GM23338 (cell line): ENCODE data around the gene EXOC6B.
A peak's percentile ranks its signal among the peaks of the same experiment; 100 is the strongest.

Experiments used
- CREB1 ChIP-seq: fragments of 250-450 bp; sonication (Bioruptor Pico); IDR thresholded peaks from 2 replicates; pipeline ENCODE4 v1.5.0; 2020; ENCODE audit warnings: low read depth, mild to moderate bottlenecking, moderate library complexity
- EZH2 ChIP-seq: fragments of 200-600 bp; sonication (generic); IDR thresholded peaks from one replicate; pipeline ENCODE4 v1.8.0; 2017; ENCODE audit warnings: antibody characterized with exemption, mild to moderate bottlenecking, low read depth; ENCODE audit not compliant: unreplicated experiment
- EZH2phosphoT487 ChIP-seq: fragments of 200-600 bp; sonication (generic); IDR thresholded peaks from one replicate; pipeline ENCODE4 v1.8.1; 2018; ENCODE audit warnings: antibody characterized with exemption; ENCODE audit not compliant: unreplicated experiment
- JUNB ChIP-seq: IDR thresholded peaks from one replicate; pipeline ENCODE4 v1.6.1; 2016; ENCODE audit warnings: antibody characterized with exemption; ENCODE audit not compliant: unreplicated experiment
- NANOG ChIP-seq: IDR thresholded peaks from 2 replicates; pipeline ENCODE4 v1.6.1; 2016; ENCODE audit warnings: antibody characterized with exemption, borderline replicate concordance
- POLR2AphosphoS5 ChIP-seq: IDR thresholded peaks from 2 replicates; pipeline ENCODE4 v1.6.1; 2016; ENCODE audit warnings: antibody characterized with exemption, low read depth
- STAT1 ChIP-seq: IDR thresholded peaks from one replicate; pipeline ENCODE4 v1.6.1; 2016; ENCODE audit warnings: antibody characterized with exemption; ENCODE audit not compliant: unreplicated experiment
- ZNF114 ChIP-seq: fragments of 250-450 bp; sonication (Bioruptor Pico); IDR thresholded peaks from 2 replicates; pipeline ENCODE4 v1.5.0; 2020; ENCODE audit warnings: mild to moderate bottlenecking, moderate library complexity
- ZNF331 ChIP-seq: fragments of 250-450 bp; sonication (Bioruptor Pico); IDR thresholded peaks from 2 replicates; pipeline ENCODE4 v1.5.0; 2020; ENCODE audit warnings: low read depth, mild to moderate bottlenecking, moderate library complexity
- TF ChIP-seq, protein P1 (sequence below), 2 experiments: fragments of 200-600 bp in 1 of 2; sonication (generic) in 1 of 2; conservative IDR thresholded peaks; 2 replicates each; pipeline versions ENCODE4 v1.5.1 to v1.6.1; 2016 to 2017; ENCODE audit warnings: antibody characterized with exemption in 2 of 2, low read depth in 2 of 2, mild to moderate bottlenecking in 2 of 2, moderate library complexity in 1 of 2
- TF ChIP-seq, protein P2 (sequence below): IDR thresholded peaks from one replicate; pipeline ENCODE4 v1.6.1; 2018; ENCODE audit warnings: antibody characterized with exemption; ENCODE audit not compliant: unreplicated experiment
- TF ChIP-seq, protein P3 (sequence below): IDR thresholded peaks from 2 replicates; pipeline ENCODE4 v1.6.1; 2016; ENCODE audit warnings: antibody characterized with exemption

DNA sequence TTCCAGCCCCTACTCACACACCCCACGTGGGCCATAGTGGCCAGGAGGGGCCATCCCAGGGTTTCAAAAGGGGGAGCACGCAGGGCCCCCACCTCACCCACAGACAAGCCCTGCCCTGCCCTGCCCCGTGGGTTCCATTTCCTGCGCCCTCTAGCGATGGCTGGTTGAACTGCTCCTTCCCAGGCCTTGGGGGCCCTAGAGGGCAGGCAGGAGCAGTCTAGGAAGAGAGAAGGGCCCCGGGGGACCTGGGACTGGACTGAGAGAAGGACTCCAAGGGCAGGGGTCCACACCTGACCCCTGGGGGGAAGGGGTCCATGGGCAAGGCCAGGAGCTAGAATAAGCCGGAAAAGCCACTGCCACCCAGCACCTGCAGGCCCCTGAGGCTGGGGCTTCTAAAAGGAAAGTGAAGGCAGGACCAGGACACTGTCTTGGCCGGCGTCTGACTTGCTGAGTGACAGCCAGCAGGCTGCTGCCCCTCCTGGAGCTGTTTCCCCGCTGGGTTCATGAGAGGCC lies 688.3 kb downstream of the EXOC6B start:
- TF ChIP-seq, protein P1, sequence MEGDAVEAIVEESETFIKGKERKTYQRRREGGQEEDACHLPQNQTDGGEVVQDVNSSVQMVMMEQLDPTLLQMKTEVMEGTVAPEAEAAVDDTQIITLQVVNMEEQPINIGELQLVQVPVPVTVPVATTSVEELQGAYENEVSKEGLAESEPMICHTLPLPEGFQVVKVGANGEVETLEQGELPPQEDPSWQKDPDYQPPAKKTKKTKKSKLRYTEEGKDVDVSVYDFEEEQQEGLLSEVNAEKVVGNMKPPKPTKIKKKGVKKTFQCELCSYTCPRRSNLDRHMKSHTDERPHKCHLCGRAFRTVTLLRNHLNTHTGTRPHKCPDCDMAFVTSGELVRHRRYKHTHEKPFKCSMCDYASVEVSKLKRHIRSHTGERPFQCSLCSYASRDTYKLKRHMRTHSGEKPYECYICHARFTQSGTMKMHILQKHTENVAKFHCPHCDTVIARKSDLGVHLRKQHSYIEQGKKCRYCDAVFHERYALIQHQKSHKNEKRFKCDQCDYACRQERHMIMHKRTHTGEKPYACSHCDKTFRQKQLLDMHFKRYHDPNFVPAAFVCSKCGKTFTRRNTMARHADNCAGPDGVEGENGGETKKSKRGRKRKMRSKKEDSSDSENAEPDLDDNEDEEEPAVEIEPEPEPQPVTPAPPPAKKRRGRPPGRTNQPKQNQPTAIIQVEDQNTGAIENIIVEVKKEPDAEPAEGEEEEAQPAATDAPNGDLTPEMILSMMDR (conservative IDR thresholded peaks at IDR 0.05; ENCODE audit: low read depth in 2 of 2): peak; percentile 94 to 98
- TF ChIP-seq ZNF114 (CRISPR knock-in tag) (no peak), POLR2AphosphoS5 (no peak), EZH2 (no peak), EZH2phosphoT487 (no peak), CREB1 (CRISPR knock-in tag) (no peak), STAT1 (no peak), ZNF331 (no peak), JUNB (no peak), NANOG (no peak)
- TF ChIP-seq, protein P2, sequence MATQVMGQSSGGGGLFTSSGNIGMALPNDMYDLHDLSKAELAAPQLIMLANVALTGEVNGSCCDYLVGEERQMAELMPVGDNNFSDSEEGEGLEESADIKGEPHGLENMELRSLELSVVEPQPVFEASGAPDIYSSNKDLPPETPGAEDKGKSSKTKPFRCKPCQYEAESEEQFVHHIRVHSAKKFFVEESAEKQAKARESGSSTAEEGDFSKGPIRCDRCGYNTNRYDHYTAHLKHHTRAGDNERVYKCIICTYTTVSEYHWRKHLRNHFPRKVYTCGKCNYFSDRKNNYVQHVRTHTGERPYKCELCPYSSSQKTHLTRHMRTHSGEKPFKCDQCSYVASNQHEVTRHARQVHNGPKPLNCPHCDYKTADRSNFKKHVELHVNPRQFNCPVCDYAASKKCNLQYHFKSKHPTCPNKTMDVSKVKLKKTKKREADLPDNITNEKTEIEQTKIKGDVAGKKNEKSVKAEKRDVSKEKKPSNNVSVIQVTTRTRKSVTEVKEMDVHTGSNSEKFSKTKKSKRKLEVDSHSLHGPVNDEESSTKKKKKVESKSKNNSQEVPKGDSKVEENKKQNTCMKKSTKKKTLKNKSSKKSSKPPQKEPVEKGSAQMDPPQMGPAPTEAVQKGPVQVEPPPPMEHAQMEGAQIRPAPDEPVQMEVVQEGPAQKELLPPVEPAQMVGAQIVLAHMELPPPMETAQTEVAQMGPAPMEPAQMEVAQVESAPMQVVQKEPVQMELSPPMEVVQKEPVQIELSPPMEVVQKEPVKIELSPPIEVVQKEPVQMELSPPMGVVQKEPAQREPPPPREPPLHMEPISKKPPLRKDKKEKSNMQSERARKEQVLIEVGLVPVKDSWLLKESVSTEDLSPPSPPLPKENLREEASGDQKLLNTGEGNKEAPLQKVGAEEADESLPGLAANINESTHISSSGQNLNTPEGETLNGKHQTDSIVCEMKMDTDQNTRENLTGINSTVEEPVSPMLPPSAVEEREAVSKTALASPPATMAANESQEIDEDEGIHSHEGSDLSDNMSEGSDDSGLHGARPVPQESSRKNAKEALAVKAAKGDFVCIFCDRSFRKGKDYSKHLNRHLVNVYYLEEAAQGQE: no peak
- TF ChIP-seq, protein P3, sequence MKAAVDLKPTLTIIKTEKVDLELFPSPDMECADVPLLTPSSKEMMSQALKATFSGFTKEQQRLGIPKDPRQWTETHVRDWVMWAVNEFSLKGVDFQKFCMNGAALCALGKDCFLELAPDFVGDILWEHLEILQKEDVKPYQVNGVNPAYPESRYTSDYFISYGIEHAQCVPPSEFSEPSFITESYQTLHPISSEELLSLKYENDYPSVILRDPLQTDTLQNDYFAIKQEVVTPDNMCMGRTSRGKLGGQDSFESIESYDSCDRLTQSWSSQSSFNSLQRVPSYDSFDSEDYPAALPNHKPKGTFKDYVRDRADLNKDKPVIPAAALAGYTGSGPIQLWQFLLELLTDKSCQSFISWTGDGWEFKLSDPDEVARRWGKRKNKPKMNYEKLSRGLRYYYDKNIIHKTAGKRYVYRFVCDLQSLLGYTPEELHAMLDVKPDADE: no peak
